Brain microvascular endothelial cell (primary cell): ENCODE data around the gene CNOT6.

ENCODE experiments used
- DNase-seq: peaks from one replicate; pipeline ENCODE4 v3.0.0-alpha.2; 2020
- H3K27ac ChIP-seq: fragments of 250-450 bp; sonication (Bioruptor Pico); 2 replicates; pipeline ENCODE4 v1.5.1; 2020; ENCODE audit warnings: mild to moderate bottlenecking, moderate library complexity
- H3K27me3 ChIP-seq: fragments of 250-450 bp; sonication (Bioruptor Pico); replicated peaks from 2 replicates; pipeline ENCODE4 v1.5.1; 2020; ENCODE audit warnings: mild to moderate bottlenecking
- H3K36me3 ChIP-seq: fragments of 250-450 bp; sonication (Bioruptor Pico); replicated peaks from 2 replicates; pipeline ENCODE4 v1.5.1; 2020; ENCODE audit warnings: mild to moderate bottlenecking
- H3K4me3 ChIP-seq: 2 replicates; pipeline ENCODE4 v1.5.1; 2011; ENCODE audit warnings: low read depth, mild to moderate bottlenecking, control low read depth, low read length, moderate library complexity
- in situ Hi-C: cut with HindIII; loops from 2 replicates; pipeline ENCODE4 v1.10.0; 2017; ENCODE audit warnings: low sequenced_read_pairs, low pct_ligation_motif_present
- TF ChIP-seq, protein P1 (sequence below): IDR thresholded peaks from 2 replicates; pipeline ENCODE4 v1.5.1; 2011; ENCODE audit warnings: low read depth, mild to moderate bottlenecking, moderate library complexity, low read length, control low read depth, inconsistent platforms; ENCODE audit errors: missing control alignments

The CNOT6 gene

GRCh38 chr5:180540050-180540694 is 46.0 kb downstream of the CNOT6 start:
- no peak for DNase-seq
- TF ChIP-seq, protein P1, sequence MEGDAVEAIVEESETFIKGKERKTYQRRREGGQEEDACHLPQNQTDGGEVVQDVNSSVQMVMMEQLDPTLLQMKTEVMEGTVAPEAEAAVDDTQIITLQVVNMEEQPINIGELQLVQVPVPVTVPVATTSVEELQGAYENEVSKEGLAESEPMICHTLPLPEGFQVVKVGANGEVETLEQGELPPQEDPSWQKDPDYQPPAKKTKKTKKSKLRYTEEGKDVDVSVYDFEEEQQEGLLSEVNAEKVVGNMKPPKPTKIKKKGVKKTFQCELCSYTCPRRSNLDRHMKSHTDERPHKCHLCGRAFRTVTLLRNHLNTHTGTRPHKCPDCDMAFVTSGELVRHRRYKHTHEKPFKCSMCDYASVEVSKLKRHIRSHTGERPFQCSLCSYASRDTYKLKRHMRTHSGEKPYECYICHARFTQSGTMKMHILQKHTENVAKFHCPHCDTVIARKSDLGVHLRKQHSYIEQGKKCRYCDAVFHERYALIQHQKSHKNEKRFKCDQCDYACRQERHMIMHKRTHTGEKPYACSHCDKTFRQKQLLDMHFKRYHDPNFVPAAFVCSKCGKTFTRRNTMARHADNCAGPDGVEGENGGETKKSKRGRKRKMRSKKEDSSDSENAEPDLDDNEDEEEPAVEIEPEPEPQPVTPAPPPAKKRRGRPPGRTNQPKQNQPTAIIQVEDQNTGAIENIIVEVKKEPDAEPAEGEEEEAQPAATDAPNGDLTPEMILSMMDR, result no peak
- no peak overlapping the region for H3K4me3 ChIP-seq
- no peaks in the 10 kb centered on the region for H3K36me3 ChIP-seq
- in situ Hi-C loops, result no loop called here
- H3K27ac ChIP-seq, result no peak overlapping the region
- no peaks in the 10 kb centered on the region for H3K27me3 ChIP-seq

GRCh38 chr5:180541710-180542109 is 47.5 kb downstream of the CNOT6 start:
- no peak overlapping the region for H3K27ac ChIP-seq
- no peaks in the 10 kb centered on the region for H3K36me3 ChIP-seq
- in situ Hi-C loops, result no loop called here
- TF ChIP-seq, protein P1, result no peak
- no peaks in the 10 kb centered on the region for H3K27me3 ChIP-seq
- DNase-seq, result no peak
- no peak overlapping the region for H3K4me3 ChIP-seq

DNA sequence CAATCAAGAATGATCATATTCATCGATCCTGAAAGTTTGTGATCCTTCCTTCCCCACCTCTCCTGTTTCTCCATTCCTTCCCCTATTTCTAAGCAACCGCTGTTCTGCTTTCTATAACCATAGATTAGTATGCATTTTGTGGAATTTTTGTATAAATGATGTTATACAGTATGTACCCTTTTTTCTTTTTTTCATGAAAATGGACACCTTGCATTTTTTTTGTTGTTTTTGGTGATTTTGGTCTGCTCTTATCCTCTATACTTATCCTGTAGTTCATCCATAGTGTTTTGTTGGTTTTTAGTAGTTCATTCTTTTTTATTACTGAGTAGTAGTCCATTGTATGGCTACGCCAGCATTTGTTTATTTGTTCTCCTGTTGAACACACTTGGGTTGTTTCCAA is 51.1 kb downstream of the CNOT6 start:
- Histone ChIP-seq H3K4me3 (no peak overlapping the region), H3K36me3 (peaks cover 5% of the 10 kb centered on the region), H3K27ac (no peak overlapping the region), H3K27me3 (no peaks in the 10 kb centered on the region)
- in situ Hi-C loops, result no loop called here
- TF ChIP-seq, protein P1, result no peak
- no peak for DNase-seq

DNA sequence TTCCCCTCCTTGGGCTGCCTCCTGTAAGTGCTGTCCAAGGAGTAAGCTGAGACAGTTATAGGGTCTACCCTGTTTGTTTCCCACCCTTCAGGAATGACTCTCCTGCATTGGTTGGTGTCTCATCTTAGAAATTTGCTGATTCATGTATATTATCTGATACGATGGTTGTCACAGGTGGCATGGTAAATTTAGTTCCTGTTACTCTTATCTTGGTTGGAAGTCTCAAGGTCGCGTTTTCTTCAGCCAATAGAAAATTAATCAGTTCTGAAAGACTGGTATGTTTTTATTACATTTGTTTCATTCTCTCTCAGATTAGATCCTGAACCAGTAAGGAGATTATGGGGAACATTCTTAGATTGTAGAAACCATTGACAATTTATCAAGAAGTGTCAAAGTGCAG is 54.4 kb downstream of the CNOT6 start:
- H3K27ac ChIP-seq, result no peak overlapping the region
- H3K4me3 ChIP-seq, result no peak overlapping the region
- in situ Hi-C loops, result no loop called here
- TF ChIP-seq, protein P1, result no peak
- no peaks in the 10 kb centered on the region for H3K27me3 ChIP-seq
- H3K36me3 ChIP-seq, result peaks cover 5% of the 10 kb centered on the region
- no peak for DNase-seq

- Histone ChIP-seq H3K27me3 (no peaks in the 10 kb centered on the region), H3K27ac (no peak overlapping the region), H3K36me3 (peaks cover 5% of the 10 kb centered on the region), H3K4me3 (no peak overlapping the region)
- no peak for DNase-seq
- in situ Hi-C loops, result no loop called here
- TF ChIP-seq, protein P1, result no peak
Measured at GRCh38 chr5:180553530-180553929, 59.4 kb downstream of the CNOT6 start.
